GM23248 (cell line): ENCODE results near the gene RAPGEF2. TPM values are rescaled to one million over a fixed set of nuclear protein-coding genes. Genes with fewer than 3 reads are reported as not detected.

ENCODE experiments used
- DNase-seq: peaks from one replicate; pipeline ENCODE4 v3.0.0-alpha.2; 2015
- H2AFZ ChIP-seq: fragments of 200-600 bp; sonication (generic); 2 replicates; pipeline ENCODE4 v1.6.1; 2016; ENCODE audit warnings: antibody characterized with exemption
- H3F3A ChIP-seq: fragments of 200-600 bp; sonication (generic); 2 replicates; pipeline ENCODE4 v1.6.1; 2016; ENCODE audit warnings: mild to moderate bottlenecking, antibody characterized with exemption, mixed run types; ENCODE audit not compliant: insufficient read depth
- H3K27ac ChIP-seq: fragments of 200-600 bp; sonication (generic); 2 replicates; pipeline ENCODE4 v1.5.1; 2016; ENCODE audit warnings: mild to moderate bottlenecking
- H3K27me3 ChIP-seq: fragments of 200-600 bp; sonication (generic); replicated peaks from 2 replicates; pipeline ENCODE4 v1.6.1; 2016; ENCODE audit warnings: mild to moderate bottlenecking; ENCODE audit not compliant: insufficient read depth
- H3K36me3 ChIP-seq: fragments of 200-600 bp; sonication (generic); 2 replicates; pipeline ENCODE4 v1.6.1; 2016; ENCODE audit warnings: low read depth, mild to moderate bottlenecking
- H3K4me1 ChIP-seq: fragments of 200-600 bp; sonication (generic); 2 replicates; pipeline ENCODE4 v1.6.1; 2016; ENCODE audit warnings: mild to moderate bottlenecking; ENCODE audit not compliant: insufficient read depth
- H3K4me2 ChIP-seq: fragments of 200-600 bp; sonication (generic); one replicate; pipeline ENCODE4 v1.6.1; 2016; ENCODE audit warnings: mild to moderate bottlenecking; ENCODE audit not compliant: unreplicated experiment
- H3K4me3 ChIP-seq: fragments of 200-600 bp; sonication (generic); 2 replicates; pipeline ENCODE4 v1.5.1; 2016; ENCODE audit warnings: mild to moderate bottlenecking
- H3K79me2 ChIP-seq: fragments of 200-600 bp; sonication (generic); 2 replicates; pipeline ENCODE4 v1.6.1; 2016; ENCODE audit warnings: mild to moderate bottlenecking; ENCODE audit not compliant: insufficient read depth
- H3K9ac ChIP-seq: fragments of 200-600 bp; sonication (generic); 2 replicates; pipeline ENCODE4 v1.6.1; 2016; ENCODE audit warnings: mild to moderate bottlenecking
- H3K9me2 ChIP-seq: fragments of 200-600 bp; sonication (generic); 2 replicates; pipeline ENCODE4 v1.6.1; 2016; ENCODE audit warnings: mixed run types, mild to moderate bottlenecking, moderate library complexity; ENCODE audit not compliant: insufficient read depth
- H3K9me3 ChIP-seq: fragments of 200-600 bp; sonication (generic); one replicate; pipeline ENCODE4 v1.6.1; 2017; ENCODE audit warnings: low read depth
- H4K20me1 ChIP-seq: fragments of 200-600 bp; sonication (generic); 2 replicates; pipeline ENCODE4 v1.6.0; 2016; ENCODE audit not compliant: insufficient read depth
- EZH2 ChIP-seq: fragments of 200-600 bp; sonication (generic); IDR thresholded peaks from 2 replicates; pipeline ENCODE4 v1.6.1; 2018; ENCODE audit warnings: antibody characterized with exemption, mild to moderate bottlenecking; ENCODE audit not compliant: insufficient read depth, poor library complexity, severe bottlenecking
- EZH2phosphoT487 ChIP-seq: fragments of 200-600 bp; sonication (generic); IDR thresholded peaks from 2 replicates; pipeline ENCODE4 v1.6.1; 2018; ENCODE audit warnings: antibody characterized with exemption, moderate library complexity, mild to moderate bottlenecking, low read depth; ENCODE audit not compliant: insufficient read depth
- WGBS, 2 experiments: methylation state at CpG; one replicate each; pipeline ENCODE4 v1.1.6; 2015 to 2017; ENCODE audit warnings: low lambda C conversion rate in 2 of 2, low coverage in 1 of 2; ENCODE audit errors: missing lambda C conversion rate in 2 of 2; 5-methylcytosine and 5-hydroxymethylcytosine counted together
- in situ Hi-C: fragments of 300-500 bp; cut with MboI; formaldehyde crosslinking; loops from 2 replicates; pipeline ENCODE4 v1.15.0; 2020
- polyA plus RNA-seq: library from polyadenylated mRNA; unstranded; fragments of >200 nt; fragmentation: Nextera tagmentation; extraction: Ambion mirVana; gene quantifications from 2 replicates; pipeline ENCODE4 v1.2.1, GENCODE V29; 2016
- total RNA-seq: library from RNA; depleted of rRNA; stranded (reverse); fragments of >200 nt; shearing (Covaris generic); gene quantifications from 2 replicates; pipeline ENCODE4 v1.2.3, GENCODE V29; 2014

Gene RAPGEF2
- total and polyA plus RNA-seq, 2 experiments from 2014 or later, result 6.6 to 21.7 TPM

DNA sequence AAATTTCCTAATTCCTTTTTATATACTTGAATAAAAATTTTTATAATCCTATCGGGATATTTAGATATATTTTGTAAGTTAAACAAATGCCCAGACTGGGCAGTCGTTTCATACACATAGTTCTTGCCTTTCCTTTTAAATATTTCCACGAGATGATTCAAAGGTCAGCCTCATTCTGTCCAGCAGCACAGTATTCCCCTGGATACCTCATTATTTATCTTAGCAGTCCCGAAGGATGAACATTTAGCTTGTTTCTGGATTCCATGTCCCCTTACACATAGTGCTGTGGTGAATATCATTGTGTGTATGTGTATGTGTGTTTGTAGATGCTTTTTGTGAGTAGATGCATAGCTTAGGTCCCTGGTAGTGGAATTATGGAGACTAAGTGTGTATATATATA, 38.3 kb downstream of the RAPGEF2 start:
- Histone ChIP-seq H3K9ac (no peak overlapping the region), H3K27me3 (no peaks in the 10 kb centered on the region), H3K9me2 (no peaks in the 10 kb centered on the region), H3K4me2 (no peak overlapping the region), H3K4me3 (no peak overlapping the region), H3K9me3 (no peaks in the 10 kb centered on the region), H3F3A (no peaks in the 10 kb centered on the region), H2AFZ (no peak overlapping the region), H3K4me1 (no peaks in the 10 kb centered on the region), H4K20me1 (0 out of 2 replicates have a peak, but pooled peaks cover 9% of the 10 kb centered on the region), H3K36me3 (no peaks in the 10 kb centered on the region), H3K27ac (no peak overlapping the region), H3K79me2 (peaks cover 87% of the 10 kb centered on the region)
- 78 to 81% methylated on average over 4 of the region's 4 CpGs for WGBS, 2 experiments
- in situ Hi-C loops, result no loop called here
- TF ChIP-seq EZH2phosphoT487 (no peak), EZH2 (no peak)
- peak; percentile 5 for DNase-seq

DNA sequence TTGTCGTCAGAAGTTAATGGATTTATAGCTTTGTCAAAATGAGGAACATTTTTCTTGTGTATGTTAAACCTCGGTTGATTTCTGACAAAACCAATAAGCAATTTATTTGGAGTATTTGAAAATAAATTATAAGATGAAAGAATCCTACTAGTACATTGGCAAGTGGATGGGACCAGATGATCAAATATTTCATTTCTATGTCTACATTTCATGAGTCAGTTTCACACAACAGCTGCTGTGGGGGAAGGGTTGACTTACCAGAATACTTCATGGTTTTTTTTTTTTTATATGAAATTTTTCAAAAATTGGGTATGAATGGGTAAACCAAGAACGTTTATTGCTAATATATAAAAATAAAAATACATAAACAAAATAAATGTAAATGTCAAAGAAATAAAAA, 39.4 kb downstream of the RAPGEF2 start:
- Histone ChIP-seq H3K9me3 (no peaks in the 10 kb centered on the region), H3K27me3 (no peaks in the 10 kb centered on the region), H3K9ac (no peak overlapping the region), H3K36me3 (no peaks in the 10 kb centered on the region), H2AFZ (no peak overlapping the region), H3F3A (no peaks in the 10 kb centered on the region), H3K4me1 (no peaks in the 10 kb centered on the region), H3K9me2 (no peaks in the 10 kb centered on the region), H4K20me1 (0 out of 2 replicates have a peak, but pooled peaks cover 5% of the 10 kb centered on the region), H3K4me2 (no peak overlapping the region), H3K27ac (no peak overlapping the region), H3K79me2 (peaks cover 88% of the 10 kb centered on the region), H3K4me3 (no peak overlapping the region)
- in situ Hi-C loops, result no loop called here
- peak; percentile 45 for DNase-seq
- TF ChIP-seq EZH2phosphoT487, result no peak
- TF ChIP-seq EZH2, result no peak
- 85 to 90% methylated on average over 3 of the region's 3 CpGs for WGBS, 2 experiments

DNA sequence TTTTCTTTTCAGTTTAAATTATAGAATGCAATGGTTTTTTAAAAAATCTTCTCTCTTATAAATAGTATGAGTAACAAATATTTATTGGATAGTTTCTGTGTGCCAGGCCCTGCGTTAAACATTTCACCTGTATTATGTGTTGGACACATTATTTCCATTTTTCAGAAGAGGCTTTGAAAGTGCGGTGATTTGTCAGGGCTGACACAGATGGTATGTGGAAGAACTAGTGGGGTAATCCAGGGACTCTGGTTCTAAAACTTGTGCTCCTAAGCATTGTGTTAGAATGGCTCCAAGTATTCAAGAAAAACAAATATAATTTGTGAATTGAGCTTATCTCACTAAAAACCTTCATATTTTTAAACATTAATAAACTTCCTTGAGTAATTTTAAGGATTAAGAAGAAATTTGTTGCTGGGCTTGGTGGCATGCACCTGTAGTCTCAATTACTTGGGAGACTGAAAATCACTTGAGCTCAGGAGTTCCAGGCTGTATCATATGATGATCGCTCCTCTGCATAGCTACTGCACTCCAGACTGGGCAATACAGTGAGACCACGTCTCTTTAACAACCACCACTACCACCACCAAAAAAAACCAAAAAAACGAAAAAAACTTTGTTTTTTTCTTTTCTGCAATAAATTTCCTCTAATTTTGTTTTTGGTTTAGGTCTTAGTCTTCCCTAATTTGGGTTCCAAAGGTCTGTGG, 40.0 kb downstream of the RAPGEF2 start:
- no peaks in the 10 kb centered on the region for H3K4me1 ChIP-seq
- H3K9me2 ChIP-seq, result no peaks in the 10 kb centered on the region
- H3K4me2 ChIP-seq, result no peak overlapping the region
- H4K20me1 ChIP-seq, result 0 out of 2 replicates have a peak, but pooled peaks cover 5% of the 10 kb centered on the region
- H3K9me3 ChIP-seq, result no peaks in the 10 kb centered on the region
- no peaks in the 10 kb centered on the region for H3F3A ChIP-seq
- H3K27ac ChIP-seq, result no peak overlapping the region
- H3K36me3 ChIP-seq, result no peaks in the 10 kb centered on the region
- H3K79me2 ChIP-seq, result peaks cover 89% of the 10 kb centered on the region
- H3K4me3 ChIP-seq, result no peak overlapping the region
- TF ChIP-seq EZH2 (no peak), EZH2phosphoT487 (no peak)
- no peak overlapping the region for H3K9ac ChIP-seq
- DNase-seq, result no peak
- H3K27me3 ChIP-seq, result no peaks in the 10 kb centered on the region
- in situ Hi-C loops, result no loop called here
- WGBS, 2 experiments, result 92 to 93% methylated on average over 5 of the region's 5 CpGs
- no peak overlapping the region for H2AFZ ChIP-seq

DNA sequence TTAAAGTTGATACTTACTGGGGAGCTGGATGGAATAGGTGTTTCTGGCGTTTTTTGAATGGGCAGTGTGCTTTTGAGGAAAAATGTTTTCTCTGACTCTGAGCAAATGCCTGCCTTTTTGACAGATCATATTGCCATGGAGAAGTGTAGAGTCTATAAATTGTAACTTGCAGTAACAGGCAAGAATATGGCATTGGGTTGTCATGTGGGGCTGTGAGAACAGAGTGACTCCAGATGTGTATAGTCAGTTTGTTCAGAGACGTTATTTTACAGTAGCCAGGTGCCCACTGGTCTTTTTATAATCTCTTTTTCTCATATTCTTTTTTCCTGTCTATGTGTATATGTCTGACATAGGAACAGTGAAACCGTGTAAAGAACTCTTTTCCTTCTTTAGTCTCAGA, 40.8 kb downstream of the RAPGEF2 start:
- Histone ChIP-seq H2AFZ (no peak overlapping the region), H3K36me3 (no peaks in the 10 kb centered on the region), H3K79me2 (peaks cover 88% of the 10 kb centered on the region), H3K4me1 (no peaks in the 10 kb centered on the region), H3K4me3 (no peak overlapping the region), H3K9ac (no peak overlapping the region), H3K27ac (no peak overlapping the region), H3K9me3 (no peaks in the 10 kb centered on the region), H3K9me2 (no peaks in the 10 kb centered on the region), H3K4me2 (no peak overlapping the region), H3K27me3 (no peaks in the 10 kb centered on the region), H4K20me1 (no peaks in the 10 kb centered on the region), H3F3A (no peaks in the 10 kb centered on the region)
- TF ChIP-seq EZH2phosphoT487, result no peak
- TF ChIP-seq EZH2, result no peak
- in situ Hi-C loops, result no loop called here
- no peak for DNase-seq
- 83 to 86% methylated on average over 3 of the region's 3 CpGs for WGBS, 2 experiments
